ENCODE data around the gene INPP5A.
A peak's percentile ranks its signal among the peaks of the same experiment; 100 is the strongest.

Gene INPP5A

DNA sequence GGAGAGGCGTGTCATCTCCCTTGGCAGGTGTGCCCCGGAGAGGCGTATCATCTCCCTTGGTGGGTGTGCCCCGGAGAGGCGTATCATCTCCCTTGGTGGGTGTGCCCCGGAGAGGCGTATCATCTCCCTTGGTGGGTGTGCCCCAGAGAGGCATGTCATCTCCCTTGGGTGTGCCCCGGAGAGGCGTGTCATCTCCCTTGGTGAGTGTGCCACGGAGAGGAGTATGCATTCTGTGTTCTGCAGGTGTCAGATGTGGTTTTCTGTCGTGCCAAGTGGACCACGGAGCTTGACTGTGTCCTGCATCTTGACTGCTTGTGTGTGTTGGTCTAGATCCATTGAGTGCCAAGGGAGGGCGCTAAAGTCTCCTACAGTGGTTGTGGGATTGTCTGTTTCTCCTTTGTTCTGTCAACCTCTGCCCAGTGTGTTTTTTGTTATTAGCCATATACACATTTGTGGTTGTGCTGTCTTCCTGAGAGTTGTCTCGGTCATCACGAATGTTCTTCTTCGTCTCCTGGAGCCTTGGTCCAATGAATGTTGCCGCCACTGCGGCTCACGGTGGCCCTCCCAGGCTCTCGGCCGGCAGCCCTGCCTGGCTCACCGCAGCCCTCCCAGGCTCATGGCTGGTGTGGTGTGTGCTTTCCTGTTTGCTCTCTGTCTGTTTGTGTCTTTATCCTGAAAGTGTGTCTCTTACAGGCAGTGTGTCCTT, 96.8 kb downstream of the INPP5A start:
- no peak for DNase-seq

DNA sequence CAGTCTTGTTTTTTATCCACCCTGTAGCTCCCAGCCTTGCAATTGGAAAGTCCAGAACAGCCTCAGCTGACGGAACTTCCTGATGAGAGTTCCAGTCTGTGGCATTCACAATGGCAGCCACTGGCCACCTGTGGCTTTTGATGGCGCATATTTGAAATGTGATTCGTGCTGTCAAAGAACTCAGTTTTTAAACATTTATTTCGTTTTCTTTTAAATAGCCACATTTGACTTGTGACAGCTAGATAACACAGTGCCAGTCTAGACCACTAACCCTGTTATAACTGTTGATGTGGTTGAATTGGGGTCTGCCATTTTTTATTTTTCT, 97.3 kb downstream of the INPP5A start:
- DNase-seq, result no peak

DNA sequence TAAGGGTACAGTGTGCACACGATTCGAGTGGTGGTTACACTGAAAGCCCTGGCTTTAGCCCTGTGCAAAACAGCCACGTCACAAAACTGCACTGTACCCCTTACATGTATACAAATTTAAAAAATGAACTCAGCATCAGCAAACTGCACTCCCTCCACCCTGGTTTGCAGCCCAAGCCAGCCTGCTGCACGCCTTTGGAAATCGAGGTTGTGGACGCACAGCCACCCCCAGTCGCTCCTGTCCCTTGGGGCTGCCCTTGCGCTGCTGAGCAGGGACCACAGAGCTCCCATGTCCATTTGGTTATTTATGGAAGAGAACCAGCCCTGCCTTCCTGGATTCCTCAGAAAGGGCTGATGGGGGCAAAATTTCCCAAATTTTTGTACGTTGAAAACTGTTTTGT, 98.8 kb downstream of the INPP5A start:
- no peak for DNase-seq

DNA sequence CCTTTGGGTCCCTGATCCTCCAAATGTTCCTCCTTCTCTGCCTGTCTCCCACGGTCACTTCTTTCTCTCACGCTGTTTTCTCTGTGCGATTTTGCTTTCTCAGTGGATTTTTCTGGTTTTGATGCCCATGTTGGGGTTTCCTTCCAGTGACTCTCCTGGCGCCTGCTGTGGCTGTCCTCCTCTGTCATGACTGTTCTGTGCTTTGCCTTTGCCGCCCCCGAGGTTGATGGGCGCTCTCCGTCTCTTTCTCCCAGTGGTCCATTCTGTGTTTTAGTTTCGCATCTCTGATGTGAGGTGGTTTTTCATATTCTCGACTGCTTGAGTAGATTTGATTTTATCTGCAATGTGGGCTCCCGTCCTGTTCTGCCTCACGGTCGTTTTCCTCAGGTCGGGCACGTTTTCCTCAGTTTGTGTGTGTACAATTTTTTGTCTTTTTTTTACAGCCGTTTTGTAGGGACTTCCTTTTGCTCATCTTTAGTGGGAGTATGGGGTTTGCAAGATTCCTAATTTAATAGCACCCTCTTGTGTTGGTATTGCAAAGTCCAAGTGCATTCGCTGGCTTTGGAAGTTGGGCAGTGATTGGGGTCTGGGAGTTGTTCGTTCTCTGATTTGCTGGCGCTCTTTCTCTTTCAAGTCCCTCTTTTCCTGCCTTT, 100.0 kb downstream of the INPP5A start:
- peak; percentile 1 for DNase-seq

DNA sequence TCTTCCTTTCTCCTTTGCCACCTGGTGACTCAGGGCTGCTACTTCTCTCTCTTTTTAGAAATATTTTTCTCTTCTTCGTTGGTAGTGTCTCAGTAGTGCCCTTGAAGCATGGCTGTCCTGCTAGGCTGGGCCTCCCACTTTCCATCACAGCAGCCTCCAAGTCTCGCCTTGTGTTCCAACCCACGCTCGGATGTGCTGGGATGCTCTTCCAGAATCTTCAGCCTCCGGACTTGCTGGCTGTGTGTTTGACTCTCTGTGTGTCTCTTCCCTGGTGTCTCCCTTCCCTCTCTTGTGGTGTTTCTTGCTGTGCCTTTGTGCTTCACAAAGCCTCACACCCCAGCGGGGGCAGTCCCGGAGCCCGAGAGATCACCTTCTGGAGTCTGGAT, 100.5 kb downstream of the INPP5A start:
- DNase-seq, result no peak

DNA sequence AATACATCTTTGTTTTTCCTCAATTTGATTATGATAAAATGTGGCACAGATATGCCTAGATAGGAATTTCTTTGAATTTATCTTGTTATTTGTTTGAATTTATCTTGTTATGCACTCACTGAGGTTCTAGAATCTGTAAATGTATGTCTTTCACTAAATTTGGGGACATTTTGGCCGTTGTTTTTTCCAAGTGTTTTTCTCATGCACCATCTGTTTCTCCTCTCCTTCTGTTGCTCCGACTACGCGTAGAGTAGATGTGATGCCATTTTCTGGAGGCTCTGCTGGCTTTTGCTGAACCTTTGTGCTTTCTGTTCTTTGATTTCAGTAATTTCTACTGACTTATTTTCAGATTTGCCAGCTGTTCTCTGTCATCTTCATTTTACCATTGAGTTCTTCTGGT, 101.9 kb downstream of the INPP5A start:
- DNase-seq, result no peak

DNA sequence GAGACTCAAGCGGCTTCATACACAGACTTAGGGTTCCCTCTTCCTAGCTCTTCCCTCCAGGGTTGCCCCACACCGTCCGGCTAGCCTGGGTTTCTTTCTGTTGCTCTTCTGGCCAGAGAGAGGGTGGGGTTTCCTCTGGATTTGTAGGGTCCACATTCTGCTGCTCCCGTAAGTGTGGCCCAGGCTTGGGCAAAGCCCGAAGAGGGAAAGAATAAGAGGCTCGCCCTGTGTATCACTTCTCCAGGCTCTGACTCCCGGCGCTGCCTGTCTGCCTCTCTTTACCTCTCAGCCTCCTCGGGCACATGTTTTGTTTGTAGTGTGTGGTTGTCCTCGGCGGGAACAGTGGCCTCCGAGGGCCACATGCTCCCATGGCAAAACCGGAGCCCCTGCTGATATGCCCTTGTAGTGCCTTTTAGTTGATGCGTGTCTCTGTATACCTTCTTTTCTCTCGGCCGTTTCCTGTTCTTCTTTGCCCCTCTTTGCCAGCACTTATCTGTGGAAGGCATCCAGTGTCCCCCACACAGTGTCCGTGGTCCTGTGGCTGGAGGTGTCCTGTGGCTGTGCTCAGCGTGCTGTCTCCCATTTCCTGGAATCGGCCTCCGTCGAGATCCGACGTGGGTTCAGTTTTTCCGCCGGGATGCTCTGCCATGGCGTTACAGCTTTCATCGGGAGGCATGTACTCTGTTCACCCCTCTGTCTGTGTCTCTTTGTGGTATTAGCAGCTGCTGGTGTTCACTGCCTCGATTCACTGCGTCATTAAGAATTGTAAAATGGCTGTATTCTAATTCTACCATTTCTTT, 102.9 kb downstream of the INPP5A start:
- DNase-seq, result no peak

DNA sequence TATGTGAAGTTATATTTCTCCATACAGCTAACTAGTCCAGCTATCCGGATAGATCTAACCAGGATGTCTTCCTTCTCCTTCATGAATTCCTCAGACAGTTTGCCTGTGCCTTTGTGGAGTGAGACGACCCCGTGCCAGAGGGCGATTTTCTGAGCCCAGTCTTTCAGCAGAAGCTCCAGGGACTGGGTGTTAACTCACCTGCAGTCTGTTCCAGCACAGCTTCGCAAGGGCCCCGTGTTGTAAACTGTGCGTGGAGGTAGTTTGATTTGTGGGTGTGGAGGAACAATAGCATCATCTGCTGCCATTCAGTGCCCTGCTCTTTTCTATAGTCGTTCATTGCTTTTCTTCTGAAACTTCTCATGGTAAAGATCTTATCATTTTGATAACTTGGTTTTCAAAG, 103.8 kb downstream of the INPP5A start:
- no peak for DNase-seq

DNA sequence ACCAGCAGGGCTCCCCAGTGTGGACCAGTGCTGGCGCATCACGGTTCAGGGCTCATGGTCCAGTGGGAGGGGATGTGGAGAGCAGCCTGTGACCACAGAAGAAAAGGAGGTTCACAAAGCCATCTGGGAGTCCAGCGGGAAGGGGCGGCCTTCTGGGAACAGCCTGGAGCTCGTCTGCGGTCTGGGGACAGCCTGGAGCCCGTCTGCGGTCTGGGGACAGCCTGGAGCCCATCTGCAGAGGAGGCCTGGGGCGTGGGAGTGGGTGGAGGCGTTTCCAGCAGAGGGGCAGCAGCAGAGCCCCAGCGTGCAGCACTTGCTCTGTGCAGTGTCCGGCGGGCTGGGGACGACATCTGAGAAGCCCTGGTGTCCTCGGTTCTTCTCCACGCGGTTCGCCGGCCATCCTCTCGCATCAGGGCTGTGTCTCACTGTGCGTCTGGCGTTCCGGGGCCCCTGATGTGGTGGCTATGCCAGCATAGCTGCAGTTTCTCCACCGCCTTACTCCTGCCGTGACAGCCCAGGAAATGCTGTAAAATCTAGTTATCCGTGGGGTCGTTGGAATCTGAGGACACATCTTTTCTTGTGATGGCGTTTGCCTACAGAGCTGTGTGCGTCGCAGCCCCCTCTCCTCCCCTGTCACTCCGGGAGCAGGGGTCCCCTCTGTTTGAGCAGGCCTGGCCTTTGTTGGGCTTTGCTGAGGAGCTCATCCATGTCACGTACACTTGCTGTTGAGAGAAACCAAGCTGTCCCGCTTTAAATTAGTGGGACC, 104.6 kb downstream of the INPP5A start:
- DNase-seq, result no peak

DNA sequence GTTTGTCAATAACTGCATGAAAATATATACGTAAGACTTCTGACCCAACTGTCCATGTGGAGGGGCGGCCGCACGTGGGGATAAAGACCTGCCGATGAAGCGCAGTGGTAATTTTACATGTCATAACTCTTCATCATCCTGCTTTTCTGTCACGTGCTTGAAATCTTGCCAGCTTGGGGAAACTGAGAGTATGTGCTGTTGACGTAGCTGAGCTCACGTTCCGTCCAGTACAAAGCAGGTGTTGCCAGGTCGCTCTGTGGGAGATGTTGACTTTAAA, 105.1 kb downstream of the INPP5A start:
- DNase-seq, result no peak

DNA sequence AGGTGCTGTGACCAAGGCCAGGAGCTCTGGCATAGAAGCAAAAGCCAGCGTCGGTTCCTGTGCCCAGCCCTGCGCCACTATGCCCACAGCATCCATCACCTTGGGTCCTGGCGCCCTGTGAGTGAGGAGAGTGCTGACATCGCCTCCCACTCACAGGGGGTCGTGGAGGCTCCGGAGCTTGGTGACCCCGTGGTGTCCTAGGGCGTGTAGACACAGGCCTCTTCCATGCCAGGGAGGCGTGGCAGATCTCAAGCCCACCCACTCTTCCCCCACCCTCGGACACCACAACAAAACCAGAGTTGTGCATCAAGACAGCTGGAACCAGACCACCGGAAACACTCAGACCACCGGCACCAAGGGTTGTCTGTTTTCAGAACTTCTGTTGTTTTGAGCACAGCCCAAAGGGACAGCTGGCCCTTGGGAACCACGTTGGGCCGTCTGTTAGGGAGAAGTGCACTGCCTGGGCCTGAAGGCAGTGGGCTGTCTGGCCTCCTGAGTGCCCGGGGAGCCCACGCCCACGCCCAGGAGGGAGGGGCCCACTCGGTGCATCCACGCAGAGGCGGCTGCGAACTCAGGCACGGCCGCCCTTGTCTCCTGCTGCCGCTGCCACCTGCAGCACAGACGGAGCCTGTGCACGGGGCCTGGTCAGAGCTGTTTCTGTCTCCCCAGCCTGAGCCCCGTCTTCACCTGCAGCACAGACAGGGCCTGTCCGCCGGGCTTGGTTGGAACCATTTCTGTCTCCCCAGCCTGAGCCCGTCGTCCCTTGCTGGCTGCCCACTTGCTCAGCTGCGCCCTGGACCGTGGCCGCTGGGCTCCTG, 106.3 kb downstream of the INPP5A start:
- DNase-seq, result no peak

DNA sequence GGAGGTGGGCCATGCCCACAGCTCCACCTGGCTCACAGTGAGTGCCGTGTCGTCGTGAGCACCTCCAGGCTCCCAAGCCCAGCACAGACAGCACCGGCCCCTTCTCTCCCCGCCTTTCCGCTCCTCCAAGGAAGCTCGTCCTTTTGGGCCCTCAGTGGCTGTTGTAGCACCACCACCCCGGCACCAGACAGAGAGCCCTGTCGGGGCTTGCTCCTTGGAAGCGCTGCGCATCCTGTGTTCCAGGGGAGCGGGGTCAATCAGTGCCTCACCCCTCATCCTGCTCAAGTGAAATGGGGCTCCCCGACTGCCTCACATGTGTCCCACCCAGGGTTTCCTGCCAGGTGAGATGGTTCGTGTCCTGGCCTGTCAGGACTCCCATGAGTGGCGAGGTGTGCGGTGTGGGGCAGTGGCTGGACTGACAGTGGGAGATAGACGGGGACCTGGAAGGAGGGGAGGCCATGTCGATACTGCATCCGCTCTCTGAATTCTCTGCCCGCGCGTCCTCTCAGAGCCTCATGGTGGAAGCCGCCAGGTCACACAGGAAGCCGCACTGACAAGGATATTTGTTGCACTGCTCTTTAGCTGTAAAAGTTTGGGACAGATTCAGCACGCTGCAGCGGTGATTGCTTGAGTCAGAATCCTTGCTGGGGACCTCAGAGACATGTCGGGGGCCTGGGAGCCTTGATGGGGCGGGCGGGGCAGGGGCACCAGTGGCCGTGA, 107.1 kb downstream of the INPP5A start:
- DNase-seq, result no peak

DNA sequence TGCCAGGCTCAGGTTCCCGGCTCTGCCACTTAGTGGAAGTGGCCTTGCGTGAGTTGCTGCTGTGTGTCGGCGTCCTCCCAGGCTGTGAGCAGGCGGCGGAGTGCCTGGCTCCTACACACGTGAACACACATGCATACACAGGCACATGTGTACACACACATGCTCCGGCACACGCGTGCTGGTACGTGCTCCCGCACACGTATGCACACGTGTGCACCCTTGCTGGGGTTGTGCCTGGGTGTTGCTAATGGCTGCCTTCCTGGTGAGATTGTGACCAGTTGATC, 107.6 kb downstream of the INPP5A start:
- DNase-seq, result no peak

DNA sequence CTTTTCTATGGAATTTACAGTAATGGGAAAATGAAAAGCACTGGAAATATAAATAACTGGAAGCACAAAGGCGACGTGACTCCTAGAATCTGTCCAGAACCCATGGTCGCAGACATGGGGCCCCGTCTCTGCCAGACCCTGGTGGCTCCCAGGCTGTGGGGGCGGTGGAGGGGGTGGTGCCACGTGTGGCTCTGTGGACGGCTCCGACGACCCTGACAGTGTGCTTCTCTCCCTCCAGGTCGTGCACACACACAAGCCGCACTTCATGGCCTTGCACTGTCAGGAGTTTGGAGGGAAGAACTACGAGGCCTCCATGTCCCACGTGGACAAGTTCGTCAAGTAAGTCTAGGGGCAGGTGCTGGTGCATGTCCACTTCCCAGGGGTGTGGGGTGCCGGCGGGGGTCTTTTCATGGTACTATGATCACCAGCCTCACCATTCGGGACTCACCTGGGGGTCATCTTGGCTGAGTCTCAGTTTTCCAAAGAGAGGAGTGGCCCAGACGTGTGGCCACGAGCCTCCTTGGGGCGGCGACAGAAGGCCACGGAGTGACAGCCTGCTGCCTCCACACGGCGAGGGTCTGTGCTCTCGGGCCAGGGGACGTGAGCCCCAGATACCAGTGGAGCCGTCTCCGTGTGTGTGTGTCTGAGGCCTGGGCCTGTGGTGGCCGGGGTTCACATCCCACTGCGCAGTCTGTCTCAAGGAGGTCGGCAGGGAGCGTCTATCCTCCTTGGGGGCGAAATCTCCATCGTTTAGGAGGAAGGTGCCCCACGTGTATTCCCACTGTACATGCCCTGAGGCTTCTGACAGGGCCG, 108.2 kb downstream of the INPP5A start:
- no peak for DNase-seq

DNA sequence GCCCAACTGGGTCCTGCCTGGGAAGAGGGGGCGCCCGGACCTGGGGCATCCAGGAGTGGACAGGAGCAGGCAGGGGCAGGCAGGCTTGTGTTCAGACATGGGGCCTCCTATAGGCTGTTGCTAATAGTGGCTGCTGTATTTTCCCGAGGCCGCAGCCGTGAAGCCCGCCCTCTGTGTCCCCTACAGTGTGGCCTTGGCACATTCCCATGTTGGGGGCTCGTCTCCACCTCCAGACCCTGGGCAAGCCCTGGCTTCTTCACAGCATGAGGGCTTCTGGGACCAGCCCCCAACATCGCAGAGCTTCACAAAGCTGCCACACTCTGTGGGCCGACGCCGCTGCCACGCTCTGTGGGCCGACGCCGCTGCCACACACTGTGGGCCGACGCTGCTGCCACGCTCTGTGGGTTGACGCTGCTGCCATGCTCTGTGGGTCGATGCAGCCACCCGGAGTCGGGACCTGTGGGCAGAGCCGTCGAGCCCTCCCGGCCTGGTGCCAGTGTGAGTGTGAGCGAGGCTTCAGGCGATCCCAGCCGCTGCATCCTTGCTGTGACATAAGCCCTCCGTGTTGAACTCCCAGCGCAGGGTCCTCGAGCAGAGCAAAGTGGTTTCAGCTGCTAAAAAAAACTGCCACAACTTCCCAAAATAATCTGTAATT, 109.0 kb downstream of the INPP5A start:
- DNase-seq, result no peak

DNA sequence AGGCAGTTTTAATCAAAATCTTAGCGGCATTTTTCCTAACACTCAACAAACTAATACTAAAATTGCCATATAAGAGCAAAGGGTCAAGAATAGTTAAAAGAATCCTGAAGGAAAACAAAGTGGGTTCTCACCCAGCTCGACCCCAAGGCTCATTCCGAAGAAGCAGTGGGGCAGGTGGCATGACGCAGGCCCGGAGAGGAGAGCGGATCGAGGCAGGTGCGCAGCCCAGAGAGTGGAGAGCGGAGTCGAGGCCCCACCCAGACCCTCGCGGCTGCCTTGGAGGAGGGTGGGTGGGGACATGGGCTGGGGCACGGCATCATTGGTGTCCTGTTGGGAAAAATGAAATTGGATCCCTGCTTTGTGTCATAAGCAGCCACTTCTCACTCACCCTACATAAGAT, 109.8 kb downstream of the INPP5A start:
- DNase-seq, result no peak

DNA sequence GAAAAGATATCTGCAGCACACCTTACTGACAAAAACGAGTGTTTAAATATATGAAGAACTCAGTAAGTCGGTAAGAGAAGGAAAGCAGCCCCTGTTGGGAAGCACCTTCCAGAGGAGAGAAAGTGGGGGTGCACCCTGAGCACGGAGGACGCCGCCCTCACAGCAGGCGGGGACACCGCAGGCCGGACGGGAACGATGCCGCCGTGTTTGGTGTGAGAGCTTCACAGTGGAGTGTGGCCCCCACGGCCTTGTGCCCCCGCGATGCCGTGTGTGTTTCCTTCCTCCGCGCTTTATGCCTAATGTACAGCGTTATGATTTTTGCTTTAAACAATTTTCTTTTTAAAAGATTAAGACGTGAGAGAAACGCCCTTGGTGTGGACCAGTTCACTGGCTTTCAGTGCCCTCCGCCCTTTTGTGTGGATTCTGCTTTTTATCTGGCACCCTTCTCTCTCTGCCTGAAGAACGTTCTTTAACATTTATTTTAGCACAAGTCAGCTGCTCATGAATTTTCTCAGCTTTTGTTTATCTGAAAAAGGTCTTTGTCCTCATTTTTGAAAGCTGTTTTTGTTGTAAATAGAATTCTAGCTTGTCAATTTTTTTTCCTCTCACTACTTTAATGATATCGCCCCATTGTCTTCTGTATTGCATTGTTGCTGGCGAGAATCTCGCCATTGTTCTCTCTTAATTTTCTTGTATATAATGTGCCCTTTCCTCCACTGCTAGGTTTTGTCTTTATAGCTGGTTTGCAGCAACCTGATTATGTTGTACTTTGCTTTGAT, 110.7 kb downstream of the INPP5A start:
- DNase-seq, result no peak

DNA sequence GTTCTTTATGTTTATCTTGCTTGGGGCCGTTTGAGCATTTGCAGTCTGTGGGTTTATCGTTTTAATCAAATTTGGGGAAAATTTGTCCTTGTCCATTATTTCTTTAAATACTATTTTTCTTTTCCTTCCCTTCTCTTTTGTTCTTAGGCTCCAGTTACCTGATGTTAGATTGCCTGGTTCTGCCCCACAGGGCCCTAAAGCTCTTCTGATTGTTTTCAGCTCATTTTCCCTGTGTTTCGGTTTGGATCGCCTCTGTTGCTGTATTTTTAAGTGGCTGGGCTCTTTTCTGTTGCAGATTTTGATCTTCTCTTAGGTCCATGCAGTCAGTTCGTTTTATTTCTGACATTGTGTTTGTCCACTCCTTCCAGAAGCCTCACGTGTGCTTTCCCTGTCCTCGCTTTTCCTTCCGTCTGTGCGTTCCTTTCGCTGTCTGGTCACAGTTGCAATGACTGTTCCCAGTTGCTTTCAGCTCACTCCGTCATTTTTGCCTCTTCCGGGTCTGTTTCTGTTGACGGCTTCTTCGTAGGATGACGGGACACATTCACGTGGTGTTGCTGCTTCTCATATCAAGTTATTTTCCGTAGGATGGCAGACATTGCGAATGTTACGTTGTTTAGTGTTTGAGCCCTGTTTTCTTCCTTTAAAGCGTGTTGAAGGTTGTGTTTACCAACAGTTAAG, 111.4 kb downstream of the INPP5A start:
- DNase-seq, result no peak

DNA sequence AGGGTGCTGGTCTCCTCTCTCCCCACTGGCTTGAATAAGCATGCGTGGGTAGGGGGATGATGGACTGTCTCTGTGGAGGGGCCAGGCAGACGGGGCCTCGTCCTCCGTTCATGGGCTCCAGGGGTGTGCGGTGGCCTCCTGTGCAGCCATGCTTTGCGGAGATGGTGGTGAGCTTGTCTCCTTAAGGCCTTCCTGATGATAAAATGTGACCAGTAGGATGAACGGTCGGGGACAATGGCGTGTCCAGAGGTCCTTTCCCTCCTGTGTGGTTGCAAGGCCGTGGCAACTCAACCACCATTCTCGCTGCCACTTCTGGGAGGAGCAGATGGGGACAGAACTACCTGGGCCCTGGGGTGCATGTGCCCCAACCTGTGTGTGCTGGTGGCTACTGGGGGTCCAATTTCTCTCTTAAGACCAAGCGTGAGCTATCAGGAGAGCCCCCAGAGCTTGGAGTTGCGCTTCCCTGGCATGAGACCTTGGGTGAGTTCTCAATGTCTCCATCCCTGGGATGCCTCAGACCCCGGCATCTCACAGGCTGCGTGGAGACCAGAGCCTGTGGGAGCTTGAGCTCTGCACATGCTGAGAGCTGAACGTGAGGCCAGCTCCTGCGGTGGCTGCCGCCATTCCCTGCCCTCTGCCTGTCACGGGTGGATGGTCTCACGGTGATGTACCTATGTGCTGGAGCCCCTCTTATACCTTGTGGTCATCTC, 112.2 kb downstream of the INPP5A start:
- DNase-seq, result no peak
